HEK293T (cell line): ENCODE data around the gene SCART1.
"Not testable (repeated sequence)": the region's sequence is repeated elsewhere in the genome, so short reads cannot be mapped to it uniquely, and the experiment has no call there.

Experiments
- BHLHE40 ChIP-seq: fragments of 450-650 bp; IDR thresholded peaks from 2 replicates; pipeline ENCODE4 v1.6.1; 2016; ENCODE audit warnings: mild to moderate bottlenecking, moderate library complexity, borderline replicate concordance
- CTBP1 ChIP-seq: fragments of 450-650 bp; IDR thresholded peaks from 2 replicates; pipeline ENCODE4 v1.6.1; 2016; ENCODE audit warnings: borderline replicate concordance
- ELF4 ChIP-seq: fragments of 450-650 bp; IDR thresholded peaks from 2 replicates; pipeline ENCODE4 v1.6.1; 2017; ENCODE audit warnings: antibody characterized with exemption
- FOXA1 ChIP-seq: fragments of 450-650 bp; IDR thresholded peaks from 2 replicates; pipeline ENCODE4 v1.6.1; 2016; ENCODE audit warnings: mild to moderate bottlenecking
- FOXK2 ChIP-seq: fragments of 450-650 bp; IDR thresholded peaks from 2 replicates; pipeline ENCODE4 v1.6.1; 2016; ENCODE audit warnings: mild to moderate bottlenecking
- FOXM1 ChIP-seq: fragments of 450-650 bp; IDR thresholded peaks from 2 replicates; pipeline ENCODE4 v1.6.1; 2017; ENCODE audit warnings: mild to moderate bottlenecking, borderline replicate concordance
- HDGF ChIP-seq: fragments of 450-650 bp; IDR thresholded peaks from 2 replicates; pipeline ENCODE4 v1.6.1; 2017; ENCODE audit warnings: antibody characterized with exemption, borderline replicate concordance
- L3MBTL2 ChIP-seq: fragments of 450-650 bp; conservative IDR thresholded peaks from 2 replicates; pipeline ENCODE4 v1.6.1; 2016; ENCODE audit warnings: mild to moderate bottlenecking
- LEF1 ChIP-seq: fragments of 450-650 bp; IDR thresholded peaks from 2 replicates; pipeline ENCODE4 v1.6.1; 2017; ENCODE audit warnings: mild to moderate bottlenecking, borderline replicate concordance
- NFRKB ChIP-seq: fragments of 450-650 bp; IDR thresholded peaks from 2 replicates; pipeline ENCODE4 v1.6.1; 2016; ENCODE audit warnings: mild to moderate bottlenecking, moderate library complexity
- SP1 ChIP-seq: fragments of 450-650 bp; IDR thresholded peaks from 2 replicates; pipeline ENCODE4 v1.6.1; 2017
- SUZ12 ChIP-seq: fragments of 450-650 bp; IDR thresholded peaks from 2 replicates; pipeline ENCODE4 v1.6.1; 2016; ENCODE audit warnings: mild to moderate bottlenecking
- TARDBP ChIP-seq: fragments of 450-650 bp; IDR thresholded peaks from 2 replicates; pipeline ENCODE4 v1.6.1; 2016

- not testable (repeated sequence) for TF ChIP-seq L3MBTL2, SP1, FOXK2, FOXM1, ELF4, BHLHE40, NFRKB, HDGF, SUZ12, TARDBP, FOXA1, LEF1, CTBP1
Measured at GRCh38 chr10:133424102-133424501, 29.6 kb upstream of the SCART1 start.
